HTERT RPE-1 (cell line): ENCODE data around the gene ODC1.

ENCODE experiments used
- in situ Hi-C: fragments of 300-500 bp; cut with MboI; formaldehyde crosslinking; loops from 4 replicates; pipeline ENCODE4 v1.14.3; 2020; ENCODE audit warnings: low sequenced_read_pairs

The ODC1 gene

DNA sequence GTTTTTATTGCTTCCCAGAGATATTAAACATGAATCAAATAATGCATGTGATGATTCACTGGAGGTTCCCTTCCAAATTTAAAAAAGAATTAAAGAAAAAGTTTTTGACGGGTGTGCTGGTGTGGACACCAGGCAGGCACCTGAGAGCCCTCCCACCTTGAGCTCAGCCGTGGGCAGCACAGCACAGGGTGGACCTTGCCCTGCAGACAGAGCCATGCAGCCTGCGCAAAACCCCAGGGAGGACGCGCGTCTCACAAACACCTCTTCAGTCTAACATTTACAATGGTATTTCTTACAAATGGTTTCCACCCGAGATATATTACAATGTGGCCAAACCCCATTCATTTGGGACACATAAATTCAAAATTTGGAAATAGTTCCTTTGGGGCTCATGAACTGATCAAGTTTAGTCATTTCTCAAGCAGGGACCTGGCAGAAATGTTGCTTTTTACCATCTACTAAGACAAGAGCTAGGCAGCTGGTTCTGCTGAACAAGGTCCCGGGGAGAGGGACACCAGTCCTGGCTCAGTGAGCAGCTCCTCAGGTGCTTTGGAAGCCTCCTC lies 45.4 kb downstream of the ODC1 start:
- in situ Hi-C loops, result no loop called here

GRCh38 chr2:10402062-10402585 lies 46.0 kb downstream of the ODC1 start:
- in situ Hi-C loops, result no loop called here

DNA sequence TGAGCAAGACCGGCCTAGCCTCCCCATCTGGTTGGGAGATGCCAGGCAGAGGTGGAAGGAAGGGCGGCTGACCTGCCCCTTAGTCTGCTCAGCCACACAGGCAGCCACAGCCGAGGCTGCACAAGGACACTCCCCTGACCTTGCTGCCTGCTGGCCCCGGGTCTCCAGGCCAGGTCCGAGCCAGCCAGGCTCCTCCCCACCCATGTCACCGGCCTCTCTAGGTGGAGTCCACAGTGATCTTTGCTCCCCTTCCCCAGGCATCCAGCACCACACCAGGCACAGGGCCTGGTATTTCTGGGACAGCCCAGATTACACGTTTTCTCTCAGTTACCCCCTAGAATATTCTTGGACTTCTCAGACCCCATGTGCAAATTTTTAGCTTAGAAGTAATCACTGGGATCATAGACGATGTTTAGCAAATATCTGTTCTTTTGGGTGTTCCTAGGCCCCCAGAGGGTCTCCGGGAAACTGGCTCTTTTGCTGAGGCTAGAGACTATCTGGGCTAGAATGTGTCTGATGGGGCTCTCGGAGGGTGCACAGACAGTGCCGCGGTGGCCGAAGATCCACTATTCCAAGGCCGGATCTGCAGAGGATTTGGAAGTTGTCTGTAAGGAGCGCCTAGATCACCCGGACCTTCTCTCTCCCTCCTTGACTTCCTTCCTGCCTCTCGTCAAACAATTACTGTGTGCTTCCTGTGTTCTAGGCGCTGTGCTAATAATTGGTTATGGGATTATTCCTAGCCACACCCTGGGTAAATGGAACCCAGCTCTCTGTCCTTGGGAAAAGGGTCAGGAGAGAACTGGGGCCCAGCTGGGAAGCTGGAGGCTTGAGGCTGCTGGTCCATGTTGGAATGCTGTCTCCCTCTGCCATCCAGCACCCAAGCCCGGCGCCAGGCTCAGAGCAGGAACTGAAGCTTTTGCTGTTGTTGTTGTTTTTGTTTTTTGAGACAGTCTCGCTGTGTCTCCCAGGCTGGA lies 46.9 kb downstream of the ODC1 start:
- in situ Hi-C loops, result no loop called here

- in situ Hi-C loops, result no loop called here
Measured at GRCh38 chr2:10400568-10400977, 47.6 kb downstream of the ODC1 start.

DNA sequence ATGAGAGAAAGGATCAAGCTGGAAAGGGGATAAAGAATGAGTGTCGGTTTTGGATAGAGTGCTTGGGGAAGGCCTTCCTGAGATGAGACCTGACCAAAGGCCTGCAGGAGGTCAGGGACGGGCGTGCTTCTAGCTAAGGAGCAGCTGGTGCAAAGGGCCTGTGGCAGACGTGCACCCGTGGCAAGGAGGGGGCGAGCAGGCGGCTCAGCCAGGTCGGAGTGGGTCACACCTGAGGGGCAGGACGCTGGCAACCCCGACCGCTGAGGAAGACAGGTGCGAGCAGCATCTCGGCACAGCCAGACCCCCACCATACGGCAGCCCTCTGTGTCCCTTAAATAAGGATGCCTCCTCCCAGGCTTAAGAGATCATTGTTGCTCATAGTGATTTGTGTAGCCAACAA lies 48.1 kb downstream of the ODC1 start:
- in situ Hi-C loops, result no loop called here

- in situ Hi-C loops, result no loop called here
Measured at GRCh38 chr2:10399358-10399757, 48.8 kb downstream of the ODC1 start.

DNA sequence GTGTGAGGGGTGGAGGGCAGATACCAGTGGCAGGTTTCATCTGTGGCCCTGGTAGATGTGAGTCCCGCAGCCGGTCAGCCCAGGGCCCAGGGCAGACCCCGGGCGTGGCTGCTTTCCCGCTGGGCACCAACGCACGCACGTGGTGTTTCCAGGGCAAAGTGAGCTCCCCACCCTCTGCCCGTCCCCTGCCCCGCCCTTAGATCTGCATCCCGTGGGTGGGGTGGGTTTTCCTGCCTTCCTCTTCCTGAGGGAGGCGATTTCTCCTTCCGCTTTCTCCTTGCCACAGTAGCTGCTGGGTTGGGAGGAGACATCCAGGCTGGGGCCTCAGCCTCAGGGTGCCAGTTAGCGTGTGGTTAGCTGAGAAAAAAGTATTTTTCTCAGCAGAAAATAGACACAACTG lies 49.6 kb downstream of the ODC1 start:
- in situ Hi-C loops, result no loop called here

DNA sequence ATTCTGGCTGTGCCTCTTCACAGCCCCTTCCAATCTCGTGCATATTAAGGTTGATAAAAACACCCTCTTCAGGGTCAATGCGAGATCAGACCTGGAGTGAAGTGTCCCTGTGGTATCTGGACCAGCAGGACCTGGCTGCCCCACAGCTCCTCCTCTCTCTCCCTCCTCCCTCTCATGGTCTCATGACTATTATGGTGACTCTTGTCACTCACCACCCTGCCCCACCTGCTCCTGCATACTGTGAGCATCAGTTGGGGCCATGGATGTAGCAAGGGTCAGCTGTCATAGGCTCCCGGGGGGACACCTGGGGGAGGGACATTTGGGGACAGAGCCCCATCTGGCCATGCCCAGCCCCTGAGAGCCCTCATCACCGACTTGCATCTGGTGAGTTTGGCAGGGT lies 50.2 kb downstream of the ODC1 start:
- in situ Hi-C loops, result no loop called here

DNA sequence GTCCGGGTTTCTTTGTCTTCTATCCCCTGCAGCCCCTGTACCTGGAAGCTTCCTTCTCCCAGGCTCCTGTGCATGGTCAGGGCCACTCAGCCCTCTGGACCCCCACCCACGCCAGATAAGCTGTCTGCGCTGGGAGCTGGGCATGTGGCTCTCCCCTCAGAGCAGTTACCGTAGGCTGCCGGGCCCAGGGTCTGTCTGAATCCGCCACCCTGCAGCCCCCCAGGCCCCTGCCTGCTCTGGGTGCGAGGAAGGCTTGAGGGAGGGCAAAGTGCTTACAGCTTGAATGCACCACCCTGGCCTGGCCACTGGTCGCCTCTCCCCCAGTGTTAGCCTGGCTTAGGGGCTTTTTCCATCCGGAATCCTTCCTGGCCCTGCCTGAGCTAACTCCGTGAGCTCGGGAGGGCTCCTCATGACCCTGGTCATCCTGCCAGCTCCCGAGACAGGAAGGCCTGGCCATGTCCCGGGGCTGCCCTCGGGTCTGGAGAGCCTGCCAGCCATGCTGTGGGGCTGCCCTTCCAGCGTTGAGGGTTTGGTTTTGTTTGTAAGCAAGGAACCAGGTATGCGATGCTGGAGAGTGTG lies 50.7 kb downstream of the ODC1 start:
- in situ Hi-C loops, result no loop called here

DNA sequence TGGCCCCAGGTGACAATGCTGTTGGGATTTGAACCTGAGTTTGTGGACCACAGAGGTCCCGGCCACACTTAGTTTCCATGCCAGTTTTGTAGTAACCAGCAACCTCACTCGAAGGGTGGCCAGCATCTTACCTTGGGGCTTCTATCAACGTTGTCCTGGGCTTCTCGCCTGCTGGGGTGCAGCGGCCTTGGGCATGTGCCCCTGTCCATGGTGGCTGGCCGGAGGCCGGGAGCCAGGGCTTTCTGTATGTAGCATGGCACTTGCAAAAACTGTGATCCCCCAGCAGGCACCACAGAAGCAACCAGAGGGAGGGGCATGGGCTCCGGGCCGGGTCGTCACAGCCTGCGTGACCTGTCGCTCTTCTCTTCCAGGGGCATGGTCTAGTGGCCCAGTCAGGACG lies 51.7 kb downstream of the ODC1 start:
- in situ Hi-C loops, result no loop called here

GRCh38 chr2:10395893-10396292 lies 52.2 kb downstream of the ODC1 start:
- in situ Hi-C loops, result no loop called here

GRCh38 chr2:10393640-10393982 lies 54.5 kb downstream of the ODC1 start:
- in situ Hi-C loops, result no loop called here

DNA sequence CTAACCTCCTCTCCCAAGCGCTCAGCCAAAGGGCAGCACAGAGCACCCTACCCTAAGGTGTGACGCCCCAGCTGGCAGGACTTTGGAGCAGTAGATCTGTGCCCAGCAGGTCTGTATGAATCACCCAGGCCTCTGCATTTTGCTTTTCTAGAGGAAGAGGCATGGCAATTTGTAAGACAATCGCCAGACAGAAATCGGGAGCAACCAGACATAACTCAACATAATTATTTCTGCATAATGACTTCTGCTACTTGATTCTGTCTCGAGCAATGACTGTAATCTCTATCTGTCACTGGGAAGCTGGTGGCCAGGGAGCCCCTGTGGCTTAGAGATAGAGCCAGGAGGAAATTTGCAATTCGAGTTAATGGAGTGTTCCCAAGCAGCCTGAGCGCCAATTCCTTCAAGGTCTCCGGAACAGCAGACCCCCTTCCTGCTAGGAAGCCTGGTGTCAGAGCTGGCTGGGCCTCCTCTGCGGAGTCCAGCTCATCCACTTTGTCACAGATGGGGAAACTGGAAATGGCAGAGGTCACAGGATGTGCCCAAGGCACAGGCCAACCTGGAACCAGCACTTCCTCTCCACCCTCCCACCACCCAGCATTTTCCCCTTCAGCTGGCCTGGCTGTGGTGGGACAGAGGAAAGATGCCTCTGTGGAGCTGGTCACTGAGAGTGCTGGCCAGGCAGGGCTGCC lies 55.0 kb downstream of the ODC1 start:
- in situ Hi-C loops, result no loop called here

- in situ Hi-C loops, result no loop called here
Measured at GRCh38 chr2:10392548-10392947, 55.6 kb downstream of the ODC1 start.

DNA sequence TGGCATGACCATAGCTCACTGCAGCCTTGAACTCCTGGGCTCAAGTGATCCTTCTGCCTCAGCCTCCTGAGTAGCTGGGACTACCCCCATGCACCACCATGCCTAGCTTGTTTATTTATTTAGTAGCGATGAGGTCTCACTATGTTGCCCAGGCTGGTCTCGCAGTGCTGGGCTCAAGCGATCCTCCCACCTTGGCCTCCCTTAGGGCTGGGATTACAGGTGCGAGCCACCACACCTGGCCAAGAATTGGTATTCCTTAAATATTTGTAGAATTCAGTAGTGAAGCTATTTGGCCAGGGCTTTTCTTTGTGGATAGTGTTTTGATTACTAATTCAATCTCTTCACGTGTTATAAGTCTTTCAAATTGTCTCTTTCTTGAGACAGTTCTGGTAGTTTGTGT lies 56.0 kb downstream of the ODC1 start:
- in situ Hi-C loops, result no loop called here

- in situ Hi-C loops, result no loop called here
Measured at GRCh38 chr2:10390369-10390801, 57.7 kb downstream of the ODC1 start.
